Caco-2 (cell line): ENCODE results near the gene DOCK2. TPM values are rescaled to one million over a fixed set of nuclear protein-coding genes. Genes with fewer than 3 reads are reported as not detected.

Experiments used
- BruUV-seq: library from RNA; stranded (reverse); fragments of 400-500 nt; replicated peaks from 2 replicates; lab custom pipeline; 2021; lab: Mats Ljungman, UMichigan
- CTCF ChIA-PET: fragments of 300-600 bp; sonication (Branson Sonifier 250); formaldehyde crosslinking; loops from one replicate; lab custom pipeline; 2022; ENCODE audit warnings: antibody characterized with exemption; lab: Charles Lee
- POLR2A ChIA-PET: fragments of 300-600 bp; sonication (Branson Sonifier 250); formaldehyde crosslinking; loops from one replicate; lab custom pipeline; 2022; ENCODE audit warnings: antibody characterized with exemption; lab: Charles Lee
- DNase-seq, 2 experiments: peaks; one replicate each; pipeline versions ENCODE4 v3.0.0 to v3.0.0-alpha.2; 2020 to 2022
- H3K27me3 ChIP-seq: replicated peaks from 2 replicates; pipeline ENCODE4 v1.6.0; 2011; ENCODE audit warnings: low read length; ENCODE audit not compliant: control insufficient read depth, insufficient read depth
- H3K36me3 ChIP-seq: 2 replicates; pipeline ENCODE4 v1.5.1; 2011; ENCODE audit warnings: low read length; ENCODE audit not compliant: control insufficient read depth, insufficient read depth
- H3K4me1 ChIP-seq: fragments of 250-450 bp; sonication (Bioruptor Pico); 2 replicates; pipeline ENCODE4 v1.5.1; 2020; ENCODE audit warnings: mild to moderate bottlenecking
- H3K4me3 ChIP-seq: 2 replicates; pipeline ENCODE4 v1.5.1; 2011; ENCODE audit warnings: low read depth, mild to moderate bottlenecking, control low read depth, low read length
- H3K9me3 ChIP-seq: fragments of 250-450 bp; sonication (Bioruptor Pico); 2 replicates; pipeline ENCODE4 v1.5.1; 2020; ENCODE audit warnings: mild to moderate bottlenecking, moderate library complexity
- H3K27ac Mint-ChIP-seq: one replicate; pipeline ENCODE4 v1.8.0; 2022; ENCODE audit warnings: mixed read lengths; ENCODE audit not compliant: unreplicated experiment
- H3K27me3 Mint-ChIP-seq: one replicate; pipeline ENCODE4 v1.8.0; 2022; ENCODE audit warnings: mixed read lengths; ENCODE audit not compliant: insufficient read depth, unreplicated experiment
- H3K36me3 Mint-ChIP-seq: one replicate; pipeline ENCODE4 v1.8.0; 2022; ENCODE audit warnings: mild to moderate bottlenecking, mixed read lengths; ENCODE audit not compliant: insufficient read depth, unreplicated experiment
- H3K4me1 Mint-ChIP-seq: one replicate; pipeline ENCODE4 v1.8.0; 2022; ENCODE audit warnings: low read depth, mixed read lengths; ENCODE audit not compliant: unreplicated experiment
- H3K4me3 Mint-ChIP-seq: one replicate; pipeline ENCODE4 v1.8.0; 2022; ENCODE audit warnings: mild to moderate bottlenecking, moderate library complexity, mixed read lengths; ENCODE audit not compliant: unreplicated experiment
- H3K9me3 Mint-ChIP-seq: one replicate; pipeline ENCODE4 v1.8.0; 2022; ENCODE audit warnings: mixed read lengths; ENCODE audit not compliant: unreplicated experiment
- CTCF ChIP-seq, 2 experiments: fragments of 200-600 bp in 1 of 2; IDR thresholded peaks; 1 replicate in 1 of 2; 2 replicates in 1 of 2; pipeline versions ENCODE4 v1.5.1 to v1.8.0; 2011 to 2022; ENCODE audit warnings: antibody characterized with exemption in 1 of 2, control low read depth in 1 of 2, inconsistent platforms in 1 of 2, low read depth in 1 of 2, low read length in 1 of 2, mild to moderate bottlenecking in 1 of 2, moderate library complexity in 1 of 2; ENCODE audit not compliant: insufficient read depth in 1 of 2, severe bottlenecking in 1 of 2, unreplicated experiment in 1 of 2
- intact Hi-C: fragments of 100-400 bp; cut with micrococcal nuclease; formaldehyde crosslinking; loops from one replicate; pipeline ENCODE4 v1.10.0; 2022; ENCODE audit not compliant: unreplicated experiment
- microRNA-seq: library from miRNA; unstranded; fragments of <30 nt; microRNA quantifications from one replicate; pipeline ENCODE4 v1.2.0, GENCODE V29; 2022
- total RNA-seq: library from RNA; stranded (reverse); gene quantifications from 2 replicates; pipeline ENCODE4 v1.2.3, GENCODE V29; 2022

The DOCK2 gene
- total RNA-seq, 1 experiment from 2014 or later: 0.09 TPM

- Mint-ChIP-seq H3K4me1 (no peaks in the 10 kb centered on the region), H3K27me3 (peaks cover 22% of the 10 kb centered on the region), H3K27ac (no peak overlapping the region), H3K4me3 (no peak overlapping the region), H3K9me3 (peaks cover 8% of the 10 kb centered on the region), H3K36me3 (no peaks in the 10 kb centered on the region)
- no peaks in the 10 kb centered on the region for H3K36me3 ChIP-seq
- no peaks in the 10 kb centered on the region for H3K4me1 ChIP-seq
- peaks cover 9% of the 10 kb centered on the region; the same call in 1 of the 2 replicates for H3K9me3 ChIP-seq
- TF ChIP-seq CTCF (IDR thresholded peaks at IDR 0.05; ENCODE audit: insufficient read depth in 1 of 2, low read depth in 1 of 2, low read length in 1 of 2, severe bottlenecking in 1 of 2, unreplicated experiment in 1 of 2): no peak
- H3K27me3 ChIP-seq: no peaks in the 10 kb centered on the region
- no peak for DNase-seq
- CTCF ChIA-PET: no interaction called here
- intact Hi-C loops: no loop called here
- POLR2A ChIA-PET: no interaction called here
- BruUV-seq: no TSS peak
- no peak overlapping the region for H3K4me3 ChIP-seq
Measured at GRCh38 chr5:170131235-170131634, 494.2 kb downstream of the DOCK2 start.

GRCh38 chr5:170132269-170132975, 495.3 kb downstream of the DOCK2 start:
- no TSS peak for BruUV-seq
- Mint-ChIP-seq H3K4me3 (no peak overlapping the region), H3K9me3 (no peaks in the 10 kb centered on the region), H3K4me1 (no peaks in the 10 kb centered on the region), H3K36me3 (no peaks in the 10 kb centered on the region), H3K27me3 (peaks cover 24% of the 10 kb centered on the region), H3K27ac (no peak overlapping the region)
- ChIA-PET CTCF (no interaction called here), POLR2A (no interaction called here)
- Histone ChIP-seq H3K4me3 (no peak overlapping the region), H3K9me3 (no peaks in the 10 kb centered on the region), H3K4me1 (no peaks in the 10 kb centered on the region), H3K36me3 (no peaks in the 10 kb centered on the region), H3K27me3 (no peaks in the 10 kb centered on the region)
- intact Hi-C loops: no loop called here
- no peak for DNase-seq
- no peak for TF ChIP-seq CTCF (IDR thresholded peaks at IDR 0.05; ENCODE audit: insufficient read depth in 1 of 2, low read depth in 1 of 2, low read length in 1 of 2, severe bottlenecking in 1 of 2, unreplicated experiment in 1 of 2)

Small RNA genes within 50 kb of the gene (microRNA-seq; reads per million reads assigned to microRNA genes)
- gene MIR378E: not detected

Other genes with a start within 250 kb of the DOCK2 start
- gene SPDL1, start 53.5 kb upstream of the DOCK2 start, total RNA-seq: 57.8 and 60.0 TPM in 2 replicates